ENCODE results near the gene NCBP3. TPM values are rescaled to one million over a fixed set of nuclear protein-coding genes. Genes with fewer than 3 reads are reported as not detected.

The NCBP3 gene
- total and polyA plus RNA-seq, 9 donors = 33.4 to 68.9 (median 56.2) TPM

GRCh38 chr17:3803308-3803640 is 42.8 kb downstream of the NCBP3 start:
- Histone ChIP-seq H3K36me3 (ENCODE audit: control insufficient read depth, insufficient read depth, low read length) (peaks cover 25% of the 10 kb centered on the region), H3K27ac (ENCODE audit: low read length) (peak overlapping the region; percentile 5), H3K9me3 (replicated peaks; ENCODE audit: control insufficient read depth, low read depth, low read length) (no peaks in the 10 kb centered on the region), H3K4me1 (ENCODE audit: control insufficient read depth, insufficient read depth, low read length) (peaks cover 17% of the 10 kb centered on the region), H3K4me3 (ENCODE audit: low read length) (no peak overlapping the region), H3K27me3 (ENCODE audit: control insufficient read depth, insufficient read depth, low read length) (no peaks in the 10 kb centered on the region)
- WGBS (ENCODE audit: insufficient coverage) = 92% methylated on average over 2 of the region's 5 CpGs
- no peak for DNase-seq

- peak; percentile 72 for DNase-seq
- H3K27ac ChIP-seq (ENCODE audit: low read length) = peak overlapping the region; percentile 5
- H3K36me3 ChIP-seq (ENCODE audit: control insufficient read depth, insufficient read depth, low read length) = peaks cover 19% of the 10 kb centered on the region
- no peak overlapping the region for H3K4me3 ChIP-seq (ENCODE audit: low read length)
- no peaks in the 10 kb centered on the region for H3K27me3 ChIP-seq (ENCODE audit: control insufficient read depth, insufficient read depth, low read length)
- H3K4me1 ChIP-seq (ENCODE audit: control insufficient read depth, insufficient read depth, low read length) = peaks cover 22% of the 10 kb centered on the region
- H3K9me3 ChIP-seq (replicated peaks; ENCODE audit: control insufficient read depth, low read depth, low read length) = no peaks in the 10 kb centered on the region
- WGBS (ENCODE audit: insufficient coverage) = 47% methylated on average over 12 of the region's 19 CpGs
These were observed 43.4 kb downstream of the NCBP3 start for GRCh38 chr17:3802461-3803307.

- H3K4me1 ChIP-seq (ENCODE audit: control insufficient read depth, insufficient read depth, low read length) = peaks cover 22% of the 10 kb centered on the region
- no peak overlapping the region for H3K27ac ChIP-seq (ENCODE audit: low read length)
- no peak overlapping the region for H3K4me3 ChIP-seq (ENCODE audit: low read length)
- H3K9me3 ChIP-seq (replicated peaks; ENCODE audit: control insufficient read depth, low read depth, low read length) = no peaks in the 10 kb centered on the region
- 83% methylated on average over 2 of the region's 10 CpGs for WGBS (ENCODE audit: insufficient coverage)
- H3K27me3 ChIP-seq (ENCODE audit: control insufficient read depth, insufficient read depth, low read length) = no peaks in the 10 kb centered on the region
- no peak for DNase-seq
- H3K36me3 ChIP-seq (ENCODE audit: control insufficient read depth, insufficient read depth, low read length) = peaks cover 14% of the 10 kb centered on the region
These were observed 44.3 kb downstream of the NCBP3 start for GRCh38 chr17:3801792-3802191.

- Histone ChIP-seq H3K4me3 (ENCODE audit: low read length) (no peak overlapping the region), H3K27ac (ENCODE audit: low read length) (no peak overlapping the region), H3K27me3 (ENCODE audit: control insufficient read depth, insufficient read depth, low read length) (no peaks in the 10 kb centered on the region), H3K4me1 (ENCODE audit: control insufficient read depth, insufficient read depth, low read length) (peaks cover 22% of the 10 kb centered on the region), H3K36me3 (ENCODE audit: control insufficient read depth, insufficient read depth, low read length) (peaks cover 14% of the 10 kb centered on the region), H3K9me3 (replicated peaks; ENCODE audit: control insufficient read depth, low read depth, low read length) (no peaks in the 10 kb centered on the region)
- 81% methylated on average over 6 of the region's 7 CpGs for WGBS (ENCODE audit: insufficient coverage)
- no peak for DNase-seq
These were observed 44.7 kb downstream of the NCBP3 start for GRCh38 chr17:3801347-3801746.

GRCh38 chr17:3800362-3801271 is 45.4 kb downstream of the NCBP3 start, which contains the start of gene ITGAE:
ITGAE (minus strand) TSS chr17:3801188; CDS start chr17:3801144, 44 bp downstream.
- DNase-seq = no peak
- Histone ChIP-seq H3K4me3 (ENCODE audit: low read length) (no peak within 1 kb of the TSS), H3K27ac (ENCODE audit: low read length) (no peak within 1 kb of the TSS), H3K36me3 (ENCODE audit: control insufficient read depth, insufficient read depth, low read length) (peaks cover 8% of the 10 kb centered on the region), H3K9me3 (replicated peaks; ENCODE audit: control insufficient read depth, low read depth, low read length) (no peaks in the 10 kb centered on the region), H3K4me1 (ENCODE audit: control insufficient read depth, insufficient read depth, low read length) (peaks cover 22% of the 10 kb centered on the region), H3K27me3 (ENCODE audit: control insufficient read depth, insufficient read depth, low read length) (no peaks in the 10 kb centered on the region)
- 64% methylated on average over 13 of the region's 17 CpGs for WGBS (ENCODE audit: insufficient coverage)

GRCh38 chr17:3799181-3799945 is 46.7 kb downstream of the NCBP3 start:
- Histone ChIP-seq H3K36me3 (ENCODE audit: control insufficient read depth, insufficient read depth, low read length) (peaks cover 3% of the 10 kb centered on the region), H3K9me3 (replicated peaks; ENCODE audit: control insufficient read depth, low read depth, low read length) (no peaks in the 10 kb centered on the region), H3K4me3 (ENCODE audit: low read length) (no peak overlapping the region), H3K27ac (ENCODE audit: low read length) (no peak overlapping the region), H3K27me3 (ENCODE audit: control insufficient read depth, insufficient read depth, low read length) (no peaks in the 10 kb centered on the region), H3K4me1 (ENCODE audit: control insufficient read depth, insufficient read depth, low read length) (peaks cover 22% of the 10 kb centered on the region)
- DNase-seq = no peak
- 79% methylated on average over 9 of the region's 12 CpGs for WGBS (ENCODE audit: insufficient coverage)

- Histone ChIP-seq H3K27me3 (ENCODE audit: control insufficient read depth, insufficient read depth, low read length) (no peaks in the 10 kb centered on the region), H3K9me3 (replicated peaks; ENCODE audit: control insufficient read depth, low read depth, low read length) (no peaks in the 10 kb centered on the region), H3K4me1 (ENCODE audit: control insufficient read depth, insufficient read depth, low read length) (peaks cover 22% of the 10 kb centered on the region), H3K4me3 (ENCODE audit: low read length) (no peak overlapping the region), H3K36me3 (ENCODE audit: control insufficient read depth, insufficient read depth, low read length) (no peaks in the 10 kb centered on the region), H3K27ac (ENCODE audit: low read length) (no peak overlapping the region)
- no peak for DNase-seq
- 78% methylated on average over 4 of the region's 15 CpGs for WGBS (ENCODE audit: insufficient coverage)
These were observed 47.5 kb downstream of the NCBP3 start for GRCh38 chr17:3798273-3799180.

GRCh38 chr17:3796822-3797170 is 49.2 kb downstream of the NCBP3 start:
- no peaks in the 10 kb centered on the region for H3K27me3 ChIP-seq (ENCODE audit: control insufficient read depth, insufficient read depth, low read length)
- no peak overlapping the region for H3K4me3 ChIP-seq (ENCODE audit: low read length)
- H3K27ac ChIP-seq (ENCODE audit: low read length) = no peak overlapping the region
- 92% methylated on average over 7 of the region's 9 CpGs for WGBS (ENCODE audit: insufficient coverage)
- no peaks in the 10 kb centered on the region for H3K36me3 ChIP-seq (ENCODE audit: control insufficient read depth, insufficient read depth, low read length)
- H3K4me1 ChIP-seq (ENCODE audit: control insufficient read depth, insufficient read depth, low read length) = peaks cover 22% of the 10 kb centered on the region
- DNase-seq = no peak
- no peaks in the 10 kb centered on the region for H3K9me3 ChIP-seq (replicated peaks; ENCODE audit: control insufficient read depth, low read depth, low read length)

- Histone ChIP-seq H3K27ac (ENCODE audit: low read length) (no peak overlapping the region), H3K27me3 (ENCODE audit: control insufficient read depth, insufficient read depth, low read length) (no peaks in the 10 kb centered on the region), H3K4me3 (ENCODE audit: low read length) (no peak overlapping the region), H3K4me1 (ENCODE audit: control insufficient read depth, insufficient read depth, low read length) (peaks cover 22% of the 10 kb centered on the region), H3K36me3 (ENCODE audit: control insufficient read depth, insufficient read depth, low read length) (no peaks in the 10 kb centered on the region), H3K9me3 (replicated peaks; ENCODE audit: control insufficient read depth, low read depth, low read length) (no peaks in the 10 kb centered on the region)
- 84% methylated on average over 10 of the region's 17 CpGs for WGBS (ENCODE audit: insufficient coverage)
- DNase-seq = no peak
These were observed 49.8 kb downstream of the NCBP3 start for GRCh38 chr17:3796110-3796821.

All from muscle of leg (tissue), 11 donors.